ENCODE results near the gene PRKCA.

The PRKCA gene

GRCh38 chr17:66492080-66492479 lies 189.7 kb downstream of the PRKCA start:
- Mint-ChIP-seq H3K4me1 (ENCODE audit: low read depth) (peaks cover 69% of the 10 kb centered on the region), H3K36me3 (peaks cover 6% of the 10 kb centered on the region), H3K4me3 (no peak overlapping the region), H3K27ac (peak overlapping the region; percentile 24), H3K27me3 (no peaks in the 10 kb centered on the region), H3K9me3 (ENCODE audit: low read depth) (no peaks in the 10 kb centered on the region)

GRCh38 chr17:66492561-66493005 lies 190.2 kb downstream of the PRKCA start:
- Mint-ChIP-seq H3K27me3 (no peaks in the 10 kb centered on the region), H3K27ac (peak overlapping the region; percentile 24), H3K4me1 (ENCODE audit: low read depth) (peaks cover 67% of the 10 kb centered on the region), H3K9me3 (ENCODE audit: low read depth) (no peaks in the 10 kb centered on the region), H3K4me3 (no peak overlapping the region), H3K36me3 (peaks cover 4% of the 10 kb centered on the region)

- no peak overlapping the region for H3K4me3 Mint-ChIP-seq
- H3K36me3 Mint-ChIP-seq: peaks cover 7% of the 10 kb centered on the region
- H3K27me3 Mint-ChIP-seq: no peaks in the 10 kb centered on the region
- no peaks in the 10 kb centered on the region for H3K9me3 Mint-ChIP-seq (ENCODE audit: low read depth)
- peak overlapping the region; percentile 86 for H3K27ac Mint-ChIP-seq
- peaks cover 63% of the 10 kb centered on the region for H3K4me1 Mint-ChIP-seq (ENCODE audit: low read depth)
Observed at GRCh38 chr17:66493283-66494019, 191.0 kb downstream of the PRKCA start.

GRCh38 chr17:66494023-66494803 lies 191.8 kb downstream of the PRKCA start:
- Mint-ChIP-seq H3K27me3 (no peaks in the 10 kb centered on the region), H3K36me3 (peaks cover 7% of the 10 kb centered on the region), H3K9me3 (ENCODE audit: low read depth) (no peaks in the 10 kb centered on the region), H3K27ac (peak overlapping the region; percentile 86), H3K4me1 (ENCODE audit: low read depth) (peaks cover 63% of the 10 kb centered on the region), H3K4me3 (peak overlapping the region; percentile 40)

- H3K27me3 Mint-ChIP-seq: no peaks in the 10 kb centered on the region
- no peak overlapping the region for H3K27ac Mint-ChIP-seq
- H3K36me3 Mint-ChIP-seq: peaks cover 7% of the 10 kb centered on the region
- H3K9me3 Mint-ChIP-seq (ENCODE audit: low read depth): no peaks in the 10 kb centered on the region
- no peak overlapping the region for H3K4me3 Mint-ChIP-seq
- H3K4me1 Mint-ChIP-seq (ENCODE audit: low read depth): peaks cover 59% of the 10 kb centered on the region
Observed at GRCh38 chr17:66495035-66495434, 192.6 kb downstream of the PRKCA start.

- H3K9me3 Mint-ChIP-seq (ENCODE audit: low read depth): no peaks in the 10 kb centered on the region
- H3K36me3 Mint-ChIP-seq: peaks cover 7% of the 10 kb centered on the region
- H3K4me1 Mint-ChIP-seq (ENCODE audit: low read depth): peaks cover 57% of the 10 kb centered on the region
- H3K27ac Mint-ChIP-seq: peak overlapping the region; percentile 23
- H3K4me3 Mint-ChIP-seq: no peak overlapping the region
- H3K27me3 Mint-ChIP-seq: no peaks in the 10 kb centered on the region
Observed at GRCh38 chr17:66496306-66496705, 193.9 kb downstream of the PRKCA start.

- no peaks in the 10 kb centered on the region for H3K27me3 Mint-ChIP-seq
- no peak overlapping the region for H3K4me3 Mint-ChIP-seq
- peak overlapping the region; percentile 5 for H3K27ac Mint-ChIP-seq
- H3K9me3 Mint-ChIP-seq (ENCODE audit: low read depth): no peaks in the 10 kb centered on the region
- peaks cover 49% of the 10 kb centered on the region for H3K4me1 Mint-ChIP-seq (ENCODE audit: low read depth)
- H3K36me3 Mint-ChIP-seq: peaks cover 7% of the 10 kb centered on the region
Observed at GRCh38 chr17:66498580-66498979, 196.2 kb downstream of the PRKCA start.

- Mint-ChIP-seq H3K4me3 (no peak overlapping the region), H3K9me3 (ENCODE audit: low read depth) (no peaks in the 10 kb centered on the region), H3K27me3 (no peaks in the 10 kb centered on the region), H3K4me1 (ENCODE audit: low read depth) (peaks cover 65% of the 10 kb centered on the region), H3K27ac (peak overlapping the region; percentile 74), H3K36me3 (peaks cover 11% of the 10 kb centered on the region)
Observed at GRCh38 chr17:66506641-66507040, 204.2 kb downstream of the PRKCA start.

- Mint-ChIP-seq H3K9me3 (ENCODE audit: low read depth) (no peaks in the 10 kb centered on the region), H3K36me3 (peaks cover 11% of the 10 kb centered on the region), H3K4me3 (no peak overlapping the region), H3K4me1 (ENCODE audit: low read depth) (peaks cover 66% of the 10 kb centered on the region), H3K27me3 (no peaks in the 10 kb centered on the region), H3K27ac (peak overlapping the region; percentile 90)
Observed at GRCh38 chr17:66507103-66507923, 204.9 kb downstream of the PRKCA start.

GRCh38 chr17:66507982-66508760 lies 205.8 kb downstream of the PRKCA start:
- Mint-ChIP-seq H3K36me3 (peaks cover 14% of the 10 kb centered on the region), H3K4me3 (peak overlapping the region; percentile 14), H3K27ac (peak overlapping the region; percentile 90), H3K27me3 (no peaks in the 10 kb centered on the region), H3K9me3 (ENCODE audit: low read depth) (no peaks in the 10 kb centered on the region), H3K4me1 (ENCODE audit: low read depth) (peaks cover 72% of the 10 kb centered on the region)

- no peaks in the 10 kb centered on the region for H3K9me3 Mint-ChIP-seq (ENCODE audit: low read depth)
- peak overlapping the region; percentile 62 for H3K4me3 Mint-ChIP-seq
- H3K4me1 Mint-ChIP-seq (ENCODE audit: low read depth): peaks cover 74% of the 10 kb centered on the region
- peaks cover 16% of the 10 kb centered on the region for H3K36me3 Mint-ChIP-seq
- H3K27me3 Mint-ChIP-seq: no peaks in the 10 kb centered on the region
- H3K27ac Mint-ChIP-seq: peak overlapping the region; percentile 90
Observed at GRCh38 chr17:66508896-66509844, 206.8 kb downstream of the PRKCA start.

- H3K4me3 Mint-ChIP-seq: peak overlapping the region; percentile 62
- H3K9me3 Mint-ChIP-seq (ENCODE audit: low read depth): no peaks in the 10 kb centered on the region
- H3K27me3 Mint-ChIP-seq: no peaks in the 10 kb centered on the region
- H3K36me3 Mint-ChIP-seq: peaks cover 16% of the 10 kb centered on the region
- peaks cover 81% of the 10 kb centered on the region for H3K4me1 Mint-ChIP-seq (ENCODE audit: low read depth)
- peak overlapping the region; percentile 90 for H3K27ac Mint-ChIP-seq
Observed at GRCh38 chr17:66509926-66510325, 207.5 kb downstream of the PRKCA start.

- H3K27me3 Mint-ChIP-seq: no peaks in the 10 kb centered on the region
- no peaks in the 10 kb centered on the region for H3K9me3 Mint-ChIP-seq (ENCODE audit: low read depth)
- H3K27ac Mint-ChIP-seq: peak overlapping the region; percentile 90
- peak overlapping the region; percentile 74 for H3K4me3 Mint-ChIP-seq
- peaks cover 82% of the 10 kb centered on the region for H3K4me1 Mint-ChIP-seq (ENCODE audit: low read depth)
- peaks cover 21% of the 10 kb centered on the region for H3K36me3 Mint-ChIP-seq
Observed at GRCh38 chr17:66511135-66511534, 208.7 kb downstream of the PRKCA start.
